HepG2 (cell line): ENCODE measurements around the gene GPBAR1. TPM values are rescaled to one million over a fixed set of nuclear protein-coding genes. Genes with fewer than 3 reads are reported as not detected.

Experiments used
- ATAC-seq: fragments of 200-7000 bp; cut with Tn5 transposase; 3 replicates; pipeline ENCODE4 v1.9.1; 2020; ENCODE audit warnings: mild to moderate bottlenecking, moderate library complexity
- BruUV-seq: library from RNA; stranded (reverse); fragments of 400-500 nt; replicated peaks from 2 replicates; lab custom pipeline; 2021; lab: Mats Ljungman, UMichigan
- CTCF ChIA-PET: fragments of 300-600 bp; formaldehyde crosslinking; extraction: SDS; loops from one replicate; lab custom pipeline; 2021; ENCODE audit warnings: low total read pairs, inconsistent platforms, low intra/inter-chr PET ratio; lab: Yijun Ruan, JAX
- POLR2A ChIA-PET: fragments of 350-600 bp; sonication (Branson Sonifier 250); formaldehyde crosslinking; loops from one replicate; lab custom pipeline; 2020; ENCODE audit warnings: antibody characterized with exemption, inconsistent platforms; lab: Yijun Ruan, JAX
- DNase-seq: peaks from one replicate; pipeline ENCODE4 v3.0.0-alpha.2; 2015; ENCODE audit warnings: low spot score
- FAIRE-seq: peaks from 3 replicates; lab custom pipeline; 2011; peaks lifted over from hg19 to GRCh38; lab: Jason Lieb, UNC
- H2AFZ ChIP-seq: one replicate; pipeline ENCODE4 v1.6.1; 2011; ENCODE audit warnings: low read length, inconsistent platforms
- H3K27ac ChIP-seq: fragments of 300-600 bp; 3 replicates; pipeline ENCODE4 v1.8.0; 2011; ENCODE audit warnings: mixed run types, mild to moderate bottlenecking, mixed read lengths, low read length, inconsistent platforms; ENCODE audit not compliant: insufficient read depth; ENCODE audit errors: extremely low read length
- H3K27me3 ChIP-seq, 2 experiments: fragments of 200-600 bp in 1 of 2; 2 replicates in 1 of 2; 3 replicates in 1 of 2; pipeline versions ENCODE4 v1.6.0 to v1.8.0; 2011; ENCODE audit warnings: low read length in 2 of 2, mild to moderate bottlenecking in 2 of 2, moderate library complexity in 2 of 2, inconsistent platforms in 1 of 2; ENCODE audit not compliant: insufficient read depth in 2 of 2, control insufficient read depth in 1 of 2
- H3K36me3 ChIP-seq, 2 experiments: fragments of 200-600 bp in 1 of 2; replicated peaks in 1 of 2; 2 replicates in 1 of 2; 3 replicates in 1 of 2; pipeline versions ENCODE4 v1.5.1 to v1.8.0; 2011; ENCODE audit warnings: low read length in 2 of 2, inconsistent platforms in 1 of 2; ENCODE audit not compliant: insufficient read depth in 2 of 2, control insufficient read depth in 1 of 2
- H3K4me1 ChIP-seq: 2 replicates; pipeline ENCODE4 v1.5.1; 2012; ENCODE audit warnings: low read length, inconsistent platforms; ENCODE audit not compliant: insufficient read depth
- H3K4me2 ChIP-seq: 2 replicates; pipeline ENCODE4 v1.6.0; 2011; ENCODE audit warnings: low read depth, low read length, inconsistent platforms
- H3K4me3 ChIP-seq, 3 experiments: fragments of 200-600 bp in 1 of 3; sonication (generic), shearing (Covaris generic) in 1 of 3; replicated peaks in 1 of 3; 2 replicates each; pipeline ENCODE4 v1.5.1; 2011 to 2016; ENCODE audit warnings: low read length in 3 of 3, inconsistent platforms in 2 of 3, low read depth in 2 of 3, mild to moderate bottlenecking in 2 of 3, control low read depth in 1 of 3, mixed read lengths in 1 of 3; ENCODE audit not compliant: insufficient read depth in 1 of 3
- H3K79me2 ChIP-seq: one replicate; pipeline ENCODE4 v1.6.1; 2011; ENCODE audit warnings: low read length, inconsistent platforms; ENCODE audit not compliant: insufficient read depth
- H3K9ac ChIP-seq: 2 replicates; pipeline ENCODE4 v1.6.0; 2011; ENCODE audit warnings: mild to moderate bottlenecking, low read depth, low read length, inconsistent platforms; ENCODE audit not compliant: insufficient read depth
- H3K9me3 ChIP-seq: 2 replicates; pipeline ENCODE4 v1.5.1; 2012; ENCODE audit warnings: mild to moderate bottlenecking, low read length
- H4K20me1 ChIP-seq: 2 replicates; pipeline ENCODE4 v1.6.0; 2011; ENCODE audit warnings: inconsistent platforms, mild to moderate bottlenecking, low read length, moderate library complexity; ENCODE audit not compliant: insufficient read depth
- ADNP ChIP-seq: sonication (generic); formaldehyde crosslinking; IDR thresholded peaks from 2 replicates; pipeline ENCODE4 v1.4.0; 2020; ENCODE audit warnings: missing genetic modification reagents
- MEIS1 ChIP-seq: sonication (generic); formaldehyde crosslinking; IDR thresholded peaks from 2 replicates; pipeline ENCODE4 v1.9.0; 2021; ENCODE audit warnings: mild to moderate bottlenecking, missing genetic modification reagents, moderate library complexity, borderline replicate concordance
- MTA1 ChIP-seq: sonication (generic); formaldehyde crosslinking; IDR thresholded peaks from 2 replicates; pipeline ENCODE4 v1.4.0; 2020; ENCODE audit warnings: missing genetic modification reagents, mild to moderate bottlenecking, borderline replicate concordance
- NBN ChIP-seq: fragments of 450-650 bp; conservative IDR thresholded peaks from 2 replicates; pipeline ENCODE4 v1.6.1; 2017
- TBP ChIP-seq: sonication (generic); formaldehyde crosslinking; IDR thresholded peaks from 2 replicates; pipeline ENCODE4 v1.5.0; 2020; ENCODE audit warnings: missing genetic modification reagents
- TEAD3 ChIP-seq: optimal IDR thresholded peaks from 2 replicates; pipeline ENCODE3; 2016; ENCODE audit warnings: borderline replicate concordance
- ZNF143 ChIP-seq: sonication (generic); formaldehyde crosslinking; IDR thresholded peaks from 2 replicates; pipeline ENCODE4 v1.4.0; 2020; ENCODE audit warnings: missing genetic modification reagents
- ZNF446 ChIP-seq: sonication (generic); formaldehyde crosslinking; IDR thresholded peaks from 2 replicates; pipeline ENCODE4 v1.5.0; 2020; ENCODE audit warnings: mild to moderate bottlenecking, missing genetic modification reagents
- ZNF629 ChIP-seq: sonication (generic); formaldehyde crosslinking; conservative IDR thresholded peaks from 2 replicates; pipeline ENCODE4 v1.5.0; 2020; ENCODE audit warnings: missing genetic modification reagents
- WGBS: methylation state at CpG from one replicate; pipeline ENCODE4 v1.1.6; 2017; ENCODE audit warnings: low lambda C conversion rate; 5-methylcytosine and 5-hydroxymethylcytosine counted together
- in situ Hi-C: cut with HindIII; loops from 2 replicates; pipeline ENCODE4 v1.10.0; 2017; ENCODE audit warnings: low pct_unique_long_range_greater_than_20kb; ENCODE audit not compliant: extremely low pct_ligation_motif_present
- intact Hi-C: fragments of 100-400 bp; cut with micrococcal nuclease; formaldehyde crosslinking; loops from one replicate; pipeline ENCODE4 v1.10.0; 2022; ENCODE audit not compliant: unreplicated experiment
- polyA plus RNA-seq, 8 experiments: library from polyadenylated mRNA; depleted of rRNA in 3 of 8; stranded (reverse) in 7 of 8; unstranded in 1 of 8; fragments of >200 nt; fragmentation: Illumina TruSeq in 4 of 8; extraction: Trizol in 4 of 8; gene quantifications; 2 replicates each; pipeline versions ENCODE4 v1.2.1 to v1.2.3, GENCODE V29; 2011 to 2016; ENCODE audit warnings: low read depth in 4 of 8, missing spikeins in 1 of 8, mixed read lengths in 1 of 8; ENCODE audit not compliant: insufficient read depth in 1 of 8
- total RNA-seq, 5 experiments: library from RNA; depleted of rRNA; stranded (reverse); fragments of >200 nt; fragmentation: Illumina TruSeq; extraction: Trizol; gene quantifications; 2 replicates each; pipeline ENCODE4 v1.2.3, GENCODE V29; 2016; ENCODE audit warnings: low read depth in 1 of 5
- TF ChIP-seq, protein P1 (sequence below): sonication (generic); formaldehyde crosslinking; conservative IDR thresholded peaks from 2 replicates; pipeline ENCODE4 v1.4.0; 2020; ENCODE audit warnings: missing genetic modification reagents

GPBAR1 gene
- total and polyA plus RNA-seq, 2 of the 13 experiments (the other 11 are each of a cell fraction or from before 2014, with no cell fraction given), result 0.05 to 0.09 TPM

DNA sequence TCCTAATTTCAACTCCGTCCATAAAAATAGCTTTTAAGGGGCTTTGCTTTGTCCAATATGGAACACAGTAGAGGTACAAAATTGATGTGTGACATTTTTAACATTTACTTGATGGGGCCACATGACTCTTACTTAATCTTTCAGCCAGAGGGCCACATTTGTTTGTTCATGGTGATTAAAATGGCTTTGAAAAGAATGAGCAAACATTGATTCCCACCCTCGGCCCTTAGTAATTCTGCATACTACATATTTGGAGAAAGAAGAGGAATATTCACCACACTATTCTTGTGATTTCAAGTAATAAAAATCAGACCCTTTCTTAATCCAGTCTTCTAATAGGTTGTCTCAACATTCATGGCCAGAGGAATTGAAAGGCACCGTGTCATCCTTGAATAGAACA, 26.3 kb upstream of the GPBAR1 start:
- POLR2A ChIA-PET, result no interaction called here
- ATAC-seq (no peak), DNase-seq (no peak), FAIRE-seq (no peak)
- Histone ChIP-seq H3K9ac (no peak overlapping the region), H3K27ac (no peak overlapping the region), H3K9me3 (no peaks in the 10 kb centered on the region), H3K79me2 (no peaks in the 10 kb centered on the region), H4K20me1 (no peaks in the 10 kb centered on the region), H3K27me3 (no peaks in the 10 kb centered on the region), H3K4me1 (peaks cover 44% of the 10 kb centered on the region), H3K36me3 (peaks cover 42 to 91% of the 10 kb centered on the region in 2 experiments), H2AFZ (no peak overlapping the region), H3K4me2 (no peak overlapping the region), H3K4me3 (no peak overlapping the region)
- WGBS, result 53% methylated on average over 3 of the region's 3 CpGs
- BruUV-seq, result TSS peak; percentile 21
- CTCF ChIA-PET, result no interaction called here
- in situ Hi-C loops, result no loop called here
- intact Hi-C loops, result no loop called here
- TF ChIP-seq MEIS1 (CRISPR knock-in tag) (no peak), NBN (no peak), TEAD3 (CRISPR knock-in tag) (no peak), ZNF143 (CRISPR knock-in tag) (no peak), TBP (CRISPR knock-in tag) (no peak), MTA1 (CRISPR knock-in tag) (no peak)

GRCh38 chr2:218235017-218235416, 25.8 kb upstream of the GPBAR1 start:
- in situ Hi-C loops (no loop called here), intact Hi-C loops (no loop called here)
- no peaks in the 10 kb centered on the region for H4K20me1 ChIP-seq
- no peaks in the 10 kb centered on the region for H3K9me3 ChIP-seq
- DNase-seq (no peak), FAIRE-seq (no peak)
- H3K27ac ChIP-seq, result no peak overlapping the region
- peaks cover 40% of the 10 kb centered on the region for H3K4me1 ChIP-seq
- CTCF ChIA-PET, result no interaction called here
- no peak overlapping the region for H3K4me3 ChIP-seq
- WGBS, result 100% methylated on average over 2 of the region's 2 CpGs
- H3K4me2 ChIP-seq, result no peak overlapping the region
- H3K36me3 ChIP-seq, result peaks cover 39 to 88% of the 10 kb centered on the region in 2 experiments
- H3K79me2 ChIP-seq, result no peaks in the 10 kb centered on the region
- no peak for TF ChIP-seq ZNF629 (CRISPR knock-in tag)
- TF ChIP-seq, protein P1, sequence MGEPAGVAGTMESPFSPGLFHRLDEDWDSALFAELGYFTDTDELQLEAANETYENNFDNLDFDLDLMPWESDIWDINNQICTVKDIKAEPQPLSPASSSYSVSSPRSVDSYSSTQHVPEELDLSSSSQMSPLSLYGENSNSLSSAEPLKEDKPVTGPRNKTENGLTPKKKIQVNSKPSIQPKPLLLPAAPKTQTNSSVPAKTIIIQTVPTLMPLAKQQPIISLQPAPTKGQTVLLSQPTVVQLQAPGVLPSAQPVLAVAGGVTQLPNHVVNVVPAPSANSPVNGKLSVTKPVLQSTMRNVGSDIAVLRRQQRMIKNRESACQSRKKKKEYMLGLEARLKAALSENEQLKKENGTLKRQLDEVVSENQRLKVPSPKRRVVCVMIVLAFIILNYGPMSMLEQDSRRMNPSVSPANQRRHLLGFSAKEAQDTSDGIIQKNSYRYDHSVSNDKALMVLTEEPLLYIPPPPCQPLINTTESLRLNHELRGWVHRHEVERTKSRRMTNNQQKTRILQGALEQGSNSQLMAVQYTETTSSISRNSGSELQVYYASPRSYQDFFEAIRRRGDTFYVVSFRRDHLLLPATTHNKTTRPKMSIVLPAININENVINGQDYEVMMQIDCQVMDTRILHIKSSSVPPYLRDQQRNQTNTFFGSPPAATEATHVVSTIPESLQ (CRISPR knock-in tag), result no peak
- TF ChIP-seq ZNF446, result no peak
- TF ChIP-seq ADNP (CRISPR knock-in tag), result no peak
- TF ChIP-seq, all 625 proteins: peak for 0
- ATAC-seq, result no peak
- no peaks in the 10 kb centered on the region for H3K27me3 ChIP-seq
- no TSS peak for BruUV-seq
- no peak overlapping the region for H3K9ac ChIP-seq
- POLR2A ChIA-PET, result no interaction called here
- no peak overlapping the region for H2AFZ ChIP-seq
